H9 (cell line): Measurements from ENCODE around the gene HAGHL. TPM values are rescaled to one million over a fixed set of nuclear protein-coding genes. Genes with fewer than 3 reads are reported as not detected.

Source experiments
- DNase-seq: peaks from one replicate; pipeline ENCODE4 v3.0.0-alpha.2; 2017
- H2AFZ ChIP-seq: one replicate; pipeline ENCODE4 v1.6.1; 2013; ENCODE audit warnings: mild to moderate bottlenecking, low read length, control low read depth, moderate library complexity
- H2AK5ac ChIP-seq: 2 replicates; pipeline ENCODE4 v1.6.1; 2013; ENCODE audit warnings: low read length, control low read depth, mixed read lengths; ENCODE audit not compliant: insufficient read length
- H2BK120ac ChIP-seq: one replicate; pipeline ENCODE4 v1.6.1; 2013; ENCODE audit warnings: low read depth, mild to moderate bottlenecking, low read length, control low read depth, inconsistent platforms; ENCODE audit not compliant: poor library complexity, severe bottlenecking
- H2BK12ac ChIP-seq: 2 replicates; pipeline ENCODE4 v1.6.1; 2013; ENCODE audit warnings: low read length, control low read depth, mixed read lengths, low read depth; ENCODE audit not compliant: insufficient read length
- H2BK15ac ChIP-seq: 2 replicates; pipeline ENCODE4 v1.6.1; 2013; ENCODE audit warnings: low read depth, low read length, control low read depth
- H2BK20ac ChIP-seq: one replicate; pipeline ENCODE4 v1.6.1; 2013; ENCODE audit warnings: low read depth, mild to moderate bottlenecking, low read length, control low read depth, inconsistent platforms; ENCODE audit not compliant: poor library complexity, severe bottlenecking
- H2BK5ac ChIP-seq: 2 replicates; pipeline ENCODE4 v1.6.1; 2013; ENCODE audit warnings: low read length, control low read depth, mixed read lengths; ENCODE audit not compliant: insufficient read length
- H3K14ac ChIP-seq: 2 replicates; pipeline ENCODE4 v1.6.1; 2013; ENCODE audit warnings: low read length, control low read depth; ENCODE audit not compliant: insufficient read depth
- H3K18ac ChIP-seq: 2 replicates; pipeline ENCODE4 v1.6.1; 2013; ENCODE audit warnings: low read depth, mild to moderate bottlenecking, mixed read lengths, low read length, control low read depth; ENCODE audit not compliant: insufficient read length
- H3K23ac ChIP-seq: 2 replicates; pipeline ENCODE4 v1.6.1; 2013; ENCODE audit warnings: low read length, control low read depth, mixed read lengths, low read depth; ENCODE audit not compliant: insufficient read length
- H3K23me2 ChIP-seq: 2 replicates; pipeline ENCODE4 v1.6.1; 2013; ENCODE audit warnings: low read depth, mild to moderate bottlenecking, mixed read lengths, low read length, control low read depth; ENCODE audit not compliant: insufficient read length, poor library complexity, severe bottlenecking
- H3K27ac ChIP-seq: 2 replicates; pipeline ENCODE4 v1.5.1; 2013; ENCODE audit warnings: low read length, control low read depth, mixed read lengths, low read depth; ENCODE audit not compliant: insufficient read length
- H3K27me3 ChIP-seq: 2 replicates; pipeline ENCODE4 v1.6.1; 2013; ENCODE audit warnings: low read length, control low read depth, inconsistent platforms; ENCODE audit not compliant: insufficient read depth
- H3K4ac ChIP-seq: 2 replicates; pipeline ENCODE4 v1.6.1; 2013; ENCODE audit warnings: low read depth, mild to moderate bottlenecking, control low read depth, inconsistent platforms, low read length, moderate library complexity
- H3K4me1 ChIP-seq: 2 replicates; pipeline ENCODE4 v1.6.1; 2013; ENCODE audit warnings: low read length, control low read depth, inconsistent platforms; ENCODE audit not compliant: insufficient read depth
- H3K4me2 ChIP-seq: 2 replicates; pipeline ENCODE4 v1.6.1; 2013; ENCODE audit warnings: low read length, control low read depth, mixed read lengths; ENCODE audit not compliant: insufficient read length, insufficient read depth
- H3K56ac ChIP-seq: 2 replicates; pipeline ENCODE4 v1.6.1; 2013; ENCODE audit warnings: low read depth, mild to moderate bottlenecking, mixed read lengths, low read length, control low read depth; ENCODE audit not compliant: insufficient read length
- H3K79me1 ChIP-seq: 2 replicates; pipeline ENCODE4 v1.6.1; 2013; ENCODE audit warnings: low read depth, mild to moderate bottlenecking, moderate library complexity, low read length, control low read depth, inconsistent platforms; ENCODE audit not compliant: insufficient read depth, poor library complexity, severe bottlenecking
- H3K79me2 ChIP-seq: 2 replicates; pipeline ENCODE4 v1.6.1; 2013; ENCODE audit warnings: low read length, control low read depth, inconsistent platforms; ENCODE audit not compliant: insufficient read depth
- H3K9ac ChIP-seq: 2 replicates; pipeline ENCODE4 v1.6.1; 2013; ENCODE audit warnings: low read length, control low read depth, mixed read lengths; ENCODE audit not compliant: insufficient read length; ENCODE audit errors: extremely low read depth
- H3K9me3 ChIP-seq: one replicate; pipeline ENCODE4 v1.6.1; 2013; ENCODE audit warnings: low read depth, low read length, inconsistent platforms; ENCODE audit not compliant: control insufficient read depth
- H3T11ph ChIP-seq: one replicate; pipeline ENCODE4 v1.6.1; 2013; ENCODE audit warnings: mild to moderate bottlenecking, low read length, control low read depth, inconsistent platforms
- H4K20me1 ChIP-seq: one replicate; pipeline ENCODE4 v1.6.1; 2013; ENCODE audit not compliant: control insufficient read depth, insufficient read length, insufficient read depth
- H4K5ac ChIP-seq: 2 replicates; pipeline ENCODE4 v1.6.1; 2013; ENCODE audit warnings: low read depth, mild to moderate bottlenecking, mixed read lengths, low read length, control low read depth; ENCODE audit not compliant: insufficient read length
- H4K8ac ChIP-seq: replicated peaks from 2 replicates; pipeline ENCODE4 v1.6.1; 2013; ENCODE audit warnings: low read length, control low read depth, mixed read lengths, low read depth; ENCODE audit not compliant: insufficient read length
- H4K91ac ChIP-seq: 2 replicates; pipeline ENCODE4 v1.6.1; 2013; ENCODE audit warnings: low read depth, mild to moderate bottlenecking, moderate library complexity, mixed read lengths, low read length, control low read depth; ENCODE audit not compliant: insufficient read length
- H3K27ac Mint-ChIP-seq, 3 experiments: 2 replicates in 2 of 3; 3 replicates in 1 of 3; pipeline ENCODE4 v1.8.0; 2020 to 2021; ENCODE audit warnings: mixed read lengths in 3 of 3, mild to moderate bottlenecking in 1 of 3, moderate library complexity in 1 of 3
- H3K27me3 Mint-ChIP-seq: 2 replicates; pipeline ENCODE4 v1.8.0; 2021; ENCODE audit warnings: low read depth, mild to moderate bottlenecking, moderate library complexity, mixed read lengths
- H3K36me3 Mint-ChIP-seq, 3 experiments: 2 replicates in 2 of 3; 3 replicates in 1 of 3; pipeline ENCODE4 v1.8.0; 2020 to 2021; ENCODE audit warnings: low read depth in 3 of 3, mixed read lengths in 3 of 3; ENCODE audit not compliant: insufficient read depth in 1 of 3
- H3K4me1 Mint-ChIP-seq, 2 experiments: 2 replicates each; pipeline ENCODE4 v1.8.0; 2020; ENCODE audit warnings: mixed read lengths in 2 of 2
- H3K4me3 Mint-ChIP-seq, 2 experiments: 2 replicates in 1 of 2; 3 replicates in 1 of 2; pipeline ENCODE4 v1.8.0; 2020 to 2021; ENCODE audit warnings: mild to moderate bottlenecking in 2 of 2, mixed read lengths in 2 of 2, moderate library complexity in 1 of 2
- H3K9me3 Mint-ChIP-seq, 2 experiments: 2 replicates in 1 of 2; 3 replicates in 1 of 2; pipeline ENCODE4 v1.8.0; 2020; ENCODE audit warnings: mild to moderate bottlenecking in 2 of 2, mixed read lengths in 2 of 2, moderate library complexity in 1 of 2
- CTCF ChIP-seq: fragments of 200-600 bp; sonication (generic); conservative IDR thresholded peaks from 3 replicates; pipeline ENCODE4 v1.8.0; 2021; ENCODE audit warnings: antibody characterized with exemption, mild to moderate bottlenecking
- WGBS: extraction: QIAGEN DNeasy Blood & Tissue Kit; methylation state at CpG from one replicate; pipeline ENCODE4 v1.1.7; 2013; ENCODE audit warnings: missing lambda C conversion rate, low lambda C conversion rate, mixed read lengths; ENCODE audit not compliant: insufficient read length; ENCODE audit errors: extremely low coverage; 5-methylcytosine and 5-hydroxymethylcytosine counted together
- total RNA-seq: library from RNA; stranded (reverse); gene quantifications from 2 replicates; pipeline ENCODE4 v1.2.1, GENCODE V29; 2021

Gene HAGHL
- total RNA-seq, 1 experiment from 2014 or later: 25.2 TPM

GRCh38 chr16:732332-732731 is 5.4 kb downstream of the HAGHL start:
- Histone ChIP-seq H3T11ph (no peak overlapping the region), H3K4ac (no peak overlapping the region), H3K23me2 (peaks cover 9% of the 10 kb centered on the region), H4K20me1 (no peaks in the 10 kb centered on the region), H2BK15ac (no peak overlapping the region), H2AK5ac (no peak overlapping the region), H3K9me3 (no peaks in the 10 kb centered on the region), H4K5ac (no peak overlapping the region), H3K18ac (no peak overlapping the region), H3K79me2 (no peaks in the 10 kb centered on the region), H3K4me1 (no peaks in the 10 kb centered on the region), H3K9ac (no peak overlapping the region), H2BK20ac (no peak overlapping the region), H3K79me1 (no peaks in the 10 kb centered on the region), H2BK12ac (no peak overlapping the region), H3K23ac (no peak overlapping the region), H2AFZ (no peak overlapping the region), H2BK5ac (no peak overlapping the region), H3K56ac (no peak overlapping the region), H4K8ac (no peak overlapping the region), H4K91ac (no peak overlapping the region), H2BK120ac (no peak overlapping the region), H3K27ac (no peak overlapping the region), H3K27me3 (no peaks in the 10 kb centered on the region), H3K4me2 (no peak overlapping the region), H3K14ac (no peak overlapping the region)
- H3K9me3 Mint-ChIP-seq: no peaks in the 10 kb centered on the region
- no peak overlapping the region for H3K27ac Mint-ChIP-seq
- H3K36me3 Mint-ChIP-seq: peaks cover 3 to 30% (median 18%) of the 10 kb centered on the region in 3 experiments; a peak in 6 of 7 replicates
- no peaks in the 10 kb centered on the region for H3K27me3 Mint-ChIP-seq
- no CpG with 5 or more reads among the region's 12 CpGs for WGBS
- H3K4me1 Mint-ChIP-seq: peaks cover under 1% of the 10 kb centered on the region in 2 experiments; a peak in 2 of 4 replicates
- DNase-seq: no peak
- no peak overlapping the region for H3K4me3 Mint-ChIP-seq
- TF ChIP-seq CTCF: no peak
